ENCODE results near the gene PDRG1.

PDRG1 gene

GRCh38 chr20:31968291-31969126 lies 16.7 kb upstream of the PDRG1 start:
- peak; percentile 45 to 93 (median 66) for DNase-seq
- intact Hi-C loops (cut with DNase I), result loop anchor here (1.0 kb wide), 1 partner anchor 16 kb away; the partner anchor contains the start of gene PDRG1

GRCh38 chr20:31967830-31968249 lies 16.0 kb upstream of the PDRG1 start, which contains the start of gene XKR7:
Gene XKR7 (plus strand): TSS chr20:31968151. CDS start chr20:31968176, 25 bp downstream.
- intact Hi-C loops (cut with DNase I), result loop anchor here (1.0 kb wide), 1 partner anchor 16 kb away; the partner anchor contains the start of gene PDRG1
- peak in 7 of 10 donors; percentile 14 to 91 (median 47) for DNase-seq

GRCh38 chr20:31966991-31967655 lies 15.3 kb upstream of the PDRG1 start:
- intact Hi-C loops (cut with DNase I), result no loop called here
- no peak for DNase-seq

GRCh38 chr20:31963889-31964288 lies 12.0 kb upstream of the PDRG1 start:
- DNase-seq, result no peak
- intact Hi-C loops (cut with DNase I), result no loop called here

- intact Hi-C loops (cut with DNase I), result no loop called here
- DNase-seq, result no peak
These were observed 10.9 kb upstream of the PDRG1 start for GRCh38 chr20:31962761-31963160.

- intact Hi-C loops (cut with DNase I), result loop anchor here (10.0 kb wide), 1 partner anchor 148 kb away; the partner anchor contains the start of gene TM9SF4
- no peak for DNase-seq
These were observed 5.0 kb upstream of the PDRG1 start for GRCh38 chr20:31956556-31957526.

- intact Hi-C loops (cut with DNase I), result loop anchor here (5.0 to 10.0 kb wide), 3 partner anchors 78 to 150 kb away; partner anchors contain the start of genes DUSP15, TM9SF4 and TTLL9
- DNase-seq, result no peak
These were observed 2.7 kb upstream of the PDRG1 start for GRCh38 chr20:31954500-31954899.

GRCh38 chr20:31953556-31954148 lies 1.8 kb upstream of the PDRG1 start:
- intact Hi-C loops (cut with DNase I), result loop anchor here (5.0 to 10.0 kb wide), 3 partner anchors 79 to 151 kb away; partner anchors contain the start of genes DUSP15, TM9SF4 and TTLL9

GRCh38 chr20:31951203-31951529 lies 680 bp downstream of the PDRG1 start:
- intact Hi-C loops (cut with DNase I), result loop anchor here (5.0 to 10.0 kb wide), 3 partner anchors 79 to 154 kb away; partner anchors contain the start of genes DUSP15, TM9SF4 and TTLL9

More at GRCh38 chr20:31953556-31954148, 1.8 kb upstream of the PDRG1 start:
- no peak for DNase-seq

GRCh38 chr20:31949877-31950646 lies 1.8 kb downstream of the PDRG1 start:
- no peak for DNase-seq
- intact Hi-C loops (cut with DNase I), result loop anchor here (5.0 to 10.0 kb wide), 3 partner anchors 78 to 155 kb away; partner anchors contain the start of genes DUSP15, TM9SF4 and TTLL9

More at GRCh38 chr20:31951203-31951529, 680 bp downstream of the PDRG1 start:
- no peak for DNase-seq

- DNase-seq, result no peak
- intact Hi-C loops (cut with DNase I), result no loop called here
These were observed 3.8 kb downstream of the PDRG1 start for GRCh38 chr20:31948008-31948407.

GRCh38 chr20:31945785-31946184 lies 6.1 kb downstream of the PDRG1 start:
- DNase-seq, result peak in 7 of 10 donors; percentile 17 to 88 (median 34)
- intact Hi-C loops (cut with DNase I), result no loop called here

- intact Hi-C loops (cut with DNase I), result no loop called here
- DNase-seq, result no peak
These were observed 6.5 kb downstream of the PDRG1 start for GRCh38 chr20:31945319-31945718.

GRCh38 chr20:31943052-31943471 lies 8.8 kb downstream of the PDRG1 start:
- DNase-seq, result peak in 2 of 10 donors; percentile 17 to 18
- intact Hi-C loops (cut with DNase I), result no loop called here

GRCh38 chr20:31939661-31940060 lies 12.2 kb downstream of the PDRG1 start:
- intact Hi-C loops (cut with DNase I), result no loop called here
- no peak for DNase-seq

- no peak for DNase-seq
- intact Hi-C loops (cut with DNase I), result no loop called here
These were observed 14.0 kb downstream of the PDRG1 start for GRCh38 chr20:31937820-31938219.

GRCh38 chr20:31936420-31936819 lies 15.4 kb downstream of the PDRG1 start:
- no peak for DNase-seq
- intact Hi-C loops (cut with DNase I), result no loop called here

- peak in 1 of 10 donors; percentile 37 for DNase-seq
- intact Hi-C loops (cut with DNase I), result no loop called here
These were observed 16.7 kb downstream of the PDRG1 start for GRCh38 chr20:31934968-31935764.
